SK-N-MC (cell line): Measurements from ENCODE around the gene EVI5L.

Experiments
- DNase-seq: peaks from one replicate; pipeline ENCODE4 v3.0.0-alpha.2; 2011; ENCODE audit warnings: low read depth, low spot score
- H3K27ac ChIP-seq: fragments of 200-600 bp; sonication (generic); 2 replicates; pipeline ENCODE4 v1.5.1; 2016; ENCODE audit warnings: mixed run types
- H3K36me3 ChIP-seq: fragments of 200-600 bp; sonication (generic); 2 replicates; pipeline ENCODE4 v1.6.1; 2017; ENCODE audit warnings: antibody characterized with exemption, low read length, mixed read lengths; ENCODE audit not compliant: insufficient read depth
- H3K4me3 ChIP-seq: fragments of 200-600 bp; sonication (generic); 2 replicates; pipeline ENCODE4 v1.5.1; 2016
- H3K9ac ChIP-seq: fragments of 200-600 bp; sonication (generic); 2 replicates; pipeline ENCODE4 v1.8.0; 2017; ENCODE audit warnings: mixed run types, mixed read lengths; ENCODE audit not compliant: insufficient read length
- H3K9me3 ChIP-seq: fragments of 200-600 bp; sonication (generic); 2 replicates; pipeline ENCODE4 v1.6.1; 2017; ENCODE audit warnings: low read depth, mild to moderate bottlenecking, antibody characterized with exemption, low read length, moderate library complexity, mixed read lengths
- EZH2 ChIP-seq: fragments of 200-600 bp; sonication (generic); IDR thresholded peaks from one replicate; pipeline ENCODE4 v1.6.1; 2017; ENCODE audit warnings: antibody characterized with exemption
- FOXP2 ChIP-seq: optimal IDR thresholded peaks from 2 replicates; pipeline ENCODE3; 2011; ENCODE audit warnings: mild to moderate bottlenecking, moderate library complexity; ENCODE audit not compliant: insufficient read depth; ENCODE audit errors: extremely low read length, control extremely low read depth
- POLR2AphosphoS5 ChIP-seq: IDR thresholded peaks from 2 replicates; pipeline ENCODE4 v1.6.1; 2012; ENCODE audit warnings: mild to moderate bottlenecking, low read depth, low read length, borderline replicate concordance

The EVI5L gene

DNA sequence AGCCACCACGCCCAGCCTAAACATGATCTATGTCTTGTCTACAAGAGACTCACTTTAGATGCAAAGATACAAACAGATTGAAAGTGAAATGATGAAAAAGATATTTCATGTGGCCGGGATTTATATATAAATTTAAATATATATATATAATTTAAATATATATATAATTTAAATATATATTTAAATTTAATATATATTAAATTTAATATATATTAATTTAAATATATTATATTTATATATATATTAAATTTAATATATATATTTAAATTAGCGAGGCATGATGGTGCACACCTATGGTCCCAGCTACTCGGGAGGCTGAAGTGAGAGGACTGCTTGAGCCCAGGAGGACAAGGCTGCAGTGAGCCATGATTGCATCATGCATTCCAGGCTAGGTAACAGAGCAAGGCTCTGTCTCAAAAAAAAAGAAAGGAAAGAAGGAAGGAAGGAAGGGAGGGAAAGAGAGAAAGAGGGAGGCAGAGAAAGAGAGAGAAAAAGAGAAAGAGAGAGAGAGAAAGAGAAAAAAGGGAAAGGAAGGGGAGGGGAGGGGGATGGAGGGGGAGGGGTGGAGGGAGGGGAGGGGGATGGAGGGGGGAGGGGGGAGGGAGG, 7.0 kb upstream of the EVI5L start:
- TF ChIP-seq EZH2 (no peak), FOXP2 (no peak), POLR2AphosphoS5 (no peak)
- no peak overlapping the region for H3K27ac ChIP-seq
- H3K36me3 ChIP-seq = no peaks in the 10 kb centered on the region
- DNase-seq = no peak
- H3K9ac ChIP-seq = no peak overlapping the region
- H3K9me3 ChIP-seq = no peaks in the 10 kb centered on the region
- H3K4me3 ChIP-seq = no peak overlapping the region

DNA sequence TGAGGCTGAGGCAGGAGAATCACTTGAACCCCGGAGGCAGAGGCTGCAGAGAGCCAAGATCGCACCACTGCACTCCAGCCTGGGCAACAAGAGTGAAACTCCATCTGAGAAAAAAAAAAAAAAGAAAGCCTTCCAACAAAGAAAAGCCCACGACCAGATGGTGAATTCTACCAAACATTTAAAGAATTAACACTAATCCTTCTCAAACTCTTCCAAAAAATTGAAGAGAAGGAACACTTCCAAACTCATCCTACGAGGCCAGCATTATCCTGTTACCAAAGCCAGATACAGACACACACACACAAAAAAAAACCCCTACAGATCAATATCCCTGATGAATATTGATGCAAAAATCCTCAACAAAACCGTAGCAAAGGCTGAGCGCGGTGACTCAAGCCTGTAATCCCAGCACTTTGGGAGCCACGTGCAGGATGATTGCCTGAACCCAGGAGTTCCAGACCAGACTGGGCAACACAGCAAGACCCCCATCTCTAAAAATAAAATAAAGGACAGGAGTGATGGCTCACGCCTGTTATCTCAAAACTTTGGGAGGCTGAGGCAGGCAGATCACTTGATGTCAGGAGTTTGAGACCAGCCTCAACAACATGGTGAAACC, 6.2 kb upstream of the EVI5L start:
- no peak overlapping the region for H3K27ac ChIP-seq
- TF ChIP-seq FOXP2 (no peak), POLR2AphosphoS5 (no peak), EZH2 (no peak)
- no peaks in the 10 kb centered on the region for H3K9me3 ChIP-seq
- no peak for DNase-seq
- H3K36me3 ChIP-seq = no peaks in the 10 kb centered on the region
- H3K9ac ChIP-seq = no peak overlapping the region
- H3K4me3 ChIP-seq = no peak overlapping the region

DNA sequence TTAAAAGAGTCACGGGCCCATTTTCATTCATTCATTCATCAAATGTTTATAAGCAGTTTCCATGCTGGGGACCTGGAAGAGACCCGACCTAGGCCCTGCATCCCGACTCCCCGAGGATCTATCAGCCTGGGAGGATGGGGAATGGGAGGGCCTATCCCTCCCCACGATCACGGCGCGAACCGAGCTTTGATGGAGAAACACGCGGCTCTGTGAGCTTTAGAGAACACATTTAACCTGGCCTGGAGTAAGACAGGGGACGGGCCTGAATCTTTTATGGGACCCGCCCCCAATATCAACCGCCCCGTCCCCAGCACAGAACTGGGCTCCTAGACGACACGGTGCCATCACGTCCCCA, 875 bp upstream of the EVI5L start:
- Histone ChIP-seq H3K27ac (no peak overlapping the region), H3K9me3 (no peaks in the 10 kb centered on the region), H3K4me3 (peak overlapping the region; percentile 78), H3K36me3 (no peaks in the 10 kb centered on the region), H3K9ac (peak overlapping the region; percentile 36)
- DNase-seq = no peak
- TF ChIP-seq FOXP2 = no peak

DNA sequence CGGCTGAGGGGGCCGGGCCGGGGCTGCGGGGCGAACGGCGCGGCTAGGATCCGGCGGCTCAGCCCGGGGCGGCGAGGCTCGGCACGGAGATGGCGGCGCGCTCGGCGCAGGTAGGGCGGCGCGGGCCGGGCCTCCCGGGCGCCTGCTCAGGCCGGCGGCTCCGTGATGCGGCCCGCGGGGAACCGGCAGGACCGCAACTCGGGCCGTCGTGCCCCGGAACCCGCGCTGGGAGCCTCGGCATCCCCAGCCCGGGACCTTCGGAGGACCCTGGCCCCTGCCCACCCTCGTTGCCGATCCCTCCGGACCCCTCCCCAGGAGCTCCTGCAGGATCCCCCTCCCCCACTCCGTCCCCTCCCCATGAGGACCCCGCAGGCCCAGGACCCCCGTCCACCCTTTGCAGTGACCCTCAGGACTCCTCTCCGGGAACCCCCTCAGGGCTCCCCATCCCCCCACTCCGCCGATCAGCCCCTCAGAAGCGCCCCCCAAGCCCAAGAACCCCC, 304 bp downstream of the EVI5L start:
- Histone ChIP-seq H3K9me3 (no peaks in the 10 kb centered on the region), H3K36me3 (no peaks in the 10 kb centered on the region), H3K9ac (peak overlapping the region; percentile 45), H3K27ac (no peak overlapping the region), H3K4me3 (peak overlapping the region; percentile 78)
- no peak for DNase-seq
- TF ChIP-seq POLR2AphosphoS5 (no peak), FOXP2 (no peak), EZH2 (no peak)

DNA sequence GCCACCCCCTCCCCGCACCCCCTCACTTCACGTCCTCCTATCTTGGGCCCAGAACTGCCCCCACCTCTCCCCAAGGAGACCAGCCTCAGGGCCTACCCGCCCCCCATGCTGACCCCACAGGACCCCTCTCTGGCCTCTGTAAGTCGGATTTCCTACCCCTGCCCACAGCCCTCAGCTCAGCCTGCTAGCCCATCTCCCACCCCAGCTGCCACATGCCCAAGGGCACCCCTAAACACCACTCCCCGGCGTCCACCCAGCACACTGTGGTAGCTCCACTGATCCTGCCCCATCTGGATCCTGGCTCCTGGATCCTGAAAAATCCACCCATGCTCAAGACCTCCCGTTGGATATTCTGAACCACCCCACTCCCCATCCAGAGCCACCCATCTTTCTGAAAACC, 805 bp downstream of the EVI5L start:
- DNase-seq = no peak
- TF ChIP-seq POLR2AphosphoS5 (no peak), FOXP2 (no peak), EZH2 (no peak)
- Histone ChIP-seq H3K9me3 (no peaks in the 10 kb centered on the region), H3K4me3 (peak overlapping the region; percentile 78), H3K27ac (no peak overlapping the region), H3K36me3 (no peaks in the 10 kb centered on the region), H3K9ac (no peak overlapping the region)

DNA sequence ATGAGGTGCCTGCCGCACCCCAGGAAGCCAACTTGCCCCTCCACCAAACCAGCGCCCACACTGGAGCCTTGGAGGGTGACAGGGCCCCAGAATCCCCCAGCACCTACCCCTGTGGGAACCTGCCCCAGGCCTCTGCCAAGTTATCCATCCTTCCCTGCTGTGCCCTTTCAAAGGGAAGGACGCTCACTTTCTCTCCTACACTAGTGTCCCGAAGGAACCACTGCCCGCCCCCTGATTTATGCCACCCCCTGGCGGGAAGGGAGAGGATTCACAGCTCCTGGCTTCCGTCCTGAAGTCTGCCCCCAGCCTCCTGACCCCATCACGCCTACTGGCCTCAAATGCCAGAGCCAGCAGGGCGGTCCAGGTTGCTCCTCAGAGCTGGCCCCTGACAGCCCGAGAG, 1.4 kb downstream of the EVI5L start:
- H3K9ac ChIP-seq = no peak overlapping the region
- H3K27ac ChIP-seq = no peak overlapping the region
- H3K4me3 ChIP-seq = no peak overlapping the region

DNA sequence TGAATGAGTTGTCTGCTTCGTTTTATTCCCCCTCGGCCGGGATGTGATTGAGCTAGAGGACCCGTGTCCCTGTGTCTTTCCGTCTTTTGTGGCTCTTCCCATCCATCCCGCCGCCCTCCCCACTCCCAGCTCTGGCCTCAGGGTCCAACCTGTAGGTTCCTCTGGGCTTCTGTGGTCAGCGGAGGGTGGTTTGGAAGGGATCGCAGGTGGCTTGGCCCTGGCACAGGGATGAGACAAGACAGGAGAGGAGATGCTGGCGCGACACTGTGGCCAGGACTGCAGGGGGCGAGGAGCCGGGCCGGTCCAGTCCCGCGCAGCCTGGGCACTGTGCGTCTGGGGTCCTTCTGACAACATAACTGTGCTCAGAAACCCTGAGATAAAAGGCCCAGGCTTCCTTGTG, 2.0 kb downstream of the EVI5L start:
- H3K4me3 ChIP-seq = no peak overlapping the region
- no peak for DNase-seq
- no peak overlapping the region for H3K27ac ChIP-seq
- no peaks in the 10 kb centered on the region for H3K9me3 ChIP-seq
- no peak overlapping the region for H3K9ac ChIP-seq
- TF ChIP-seq FOXP2 = no peak
- no peak for TF ChIP-seq EZH2
- no peaks in the 10 kb centered on the region for H3K36me3 ChIP-seq

More for the DNA sequence above, 1.4 kb downstream of the EVI5L start:
- no peak for DNase-seq
- no peak for TF ChIP-seq EZH2
- no peak for TF ChIP-seq FOXP2
- no peak for TF ChIP-seq POLR2AphosphoS5
- H3K36me3 ChIP-seq = no peaks in the 10 kb centered on the region
- H3K9me3 ChIP-seq = no peaks in the 10 kb centered on the region

DNA sequence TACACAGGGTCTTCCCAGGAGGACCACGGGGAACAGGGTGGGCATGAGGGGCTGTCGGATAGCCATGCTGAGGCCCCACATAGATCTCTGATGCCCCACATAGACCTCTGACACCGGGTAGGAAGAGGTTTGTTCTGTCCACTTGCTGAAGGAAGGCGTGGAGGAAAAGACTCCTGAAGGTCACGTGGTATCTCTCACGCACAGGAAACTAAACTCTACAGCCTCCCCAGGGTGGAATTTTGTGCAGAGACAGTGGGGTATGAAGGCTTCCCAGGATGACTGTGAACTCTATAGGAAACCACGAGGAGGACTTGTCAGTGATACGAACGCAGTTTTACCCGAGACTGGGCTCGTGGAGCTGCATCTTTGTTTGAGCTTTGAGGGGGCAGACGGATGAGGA, 2.8 kb downstream of the EVI5L start:
- no peak overlapping the region for H3K27ac ChIP-seq
- H3K4me3 ChIP-seq = no peak overlapping the region
- no peaks in the 10 kb centered on the region for H3K9me3 ChIP-seq
- H3K9ac ChIP-seq = no peak overlapping the region
- no peak for DNase-seq
- H3K36me3 ChIP-seq = no peaks in the 10 kb centered on the region
- TF ChIP-seq POLR2AphosphoS5 (no peak), FOXP2 (no peak), EZH2 (no peak)
